Activated T-helper 1 cell treated with anti-CD3 and anti-CD28 coated beads, Interleukin-2, amount 50 U/mL, for 16 hours (primary cell): ENCODE results near the gene DCTN3.
"Not testable (repeated sequence)": the region's sequence is repeated elsewhere in the genome, so short reads cannot be mapped to it uniquely, and the experiment has no call there.

ENCODE experiments used
- DNase-seq, 2 donors: peaks; one replicate each; pipeline ENCODE4 v3.0.0-alpha.2; 2020; ENCODE audit warnings: low read depth in 1 of 2, low spot score in 1 of 2

The DCTN3 gene

GRCh38 chr9:34647084-34647403 lies 26.7 kb upstream of the DCTN3 start:
- DNase-seq: no peak

DNA sequence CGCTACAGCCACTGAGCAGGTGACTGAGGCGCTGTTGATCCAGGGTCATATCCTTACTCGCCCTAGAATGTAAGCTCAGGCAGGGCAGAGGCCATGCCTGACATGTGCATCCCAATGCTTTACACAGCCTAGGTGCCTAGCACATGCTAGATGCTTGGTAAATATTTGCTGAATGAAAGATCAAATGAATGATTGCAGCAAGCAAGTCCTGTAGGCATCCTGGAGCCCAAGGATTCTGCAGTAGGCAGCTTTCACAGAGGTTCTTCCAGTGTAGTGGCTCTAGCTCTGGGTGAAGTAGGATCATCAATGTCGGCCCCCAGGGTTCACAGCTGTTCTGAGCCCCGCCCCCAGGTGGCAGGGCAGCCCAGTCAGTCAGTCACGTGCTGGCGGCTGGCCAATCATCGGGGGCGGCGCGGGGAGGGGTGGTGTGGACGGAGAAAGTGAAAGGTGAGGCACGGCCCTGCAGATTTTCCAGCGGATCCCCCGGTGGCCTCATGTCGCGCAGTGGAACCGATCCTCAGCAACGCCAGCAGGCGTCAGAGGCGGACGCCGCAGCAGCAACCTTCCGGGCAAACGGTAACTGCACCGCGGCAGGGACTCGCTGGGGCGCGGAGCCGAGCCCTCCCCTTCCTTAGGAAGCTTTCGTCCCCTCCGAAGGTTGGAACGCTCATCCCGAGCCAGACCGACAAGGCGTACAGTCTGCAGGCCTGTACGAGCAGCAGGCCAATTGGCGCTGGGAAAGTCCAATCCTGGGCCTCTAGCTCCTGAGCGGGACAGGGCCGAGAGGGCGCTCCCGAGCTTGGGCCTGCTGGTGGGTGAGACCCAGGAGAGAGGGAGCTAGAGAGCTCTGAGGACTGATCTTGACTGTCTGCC lies 26.2 kb upstream of the DCTN3 start, which contains the start of gene GALT:
Gene GALT, plus strand, starts transcription at position 465 of the 873 bp plus-strand sequence. Its CDS starts 30 bp downstream, at position 495.
- DNase-seq: peak; percentile 91 to 97

GRCh38 chr9:34644766-34645314 lies 24.5 kb upstream of the DCTN3 start:
- DNase-seq: no peak

- DNase-seq: no peak
These were observed 22.4 kb upstream of the DCTN3 start for GRCh38 chr9:34642679-34643078.

DNA sequence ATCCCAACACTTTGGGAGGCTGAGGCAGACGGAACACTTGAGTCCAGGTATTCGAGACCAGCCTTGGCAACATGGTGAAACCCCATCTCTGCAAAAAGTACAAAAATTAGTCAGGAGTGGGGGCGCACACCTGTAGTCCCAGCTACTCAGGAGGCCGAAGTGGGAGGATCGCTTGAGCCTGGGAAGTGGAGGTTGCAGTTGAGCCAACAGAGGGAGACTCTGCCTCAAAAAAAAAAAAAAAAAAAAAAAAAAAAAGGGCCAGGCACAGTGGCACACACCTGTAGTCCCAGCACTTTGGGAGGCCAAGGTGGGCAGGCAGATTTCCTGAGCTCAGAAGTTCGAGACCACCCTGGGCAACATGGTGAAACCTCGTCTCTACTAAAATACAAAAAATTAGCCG lies 19.0 kb upstream of the DCTN3 start:
- not testable (repeated sequence) for DNase-seq

- DNase-seq: no peak
These were observed 17.8 kb upstream of the DCTN3 start for GRCh38 chr9:34638138-34638445.

DNA sequence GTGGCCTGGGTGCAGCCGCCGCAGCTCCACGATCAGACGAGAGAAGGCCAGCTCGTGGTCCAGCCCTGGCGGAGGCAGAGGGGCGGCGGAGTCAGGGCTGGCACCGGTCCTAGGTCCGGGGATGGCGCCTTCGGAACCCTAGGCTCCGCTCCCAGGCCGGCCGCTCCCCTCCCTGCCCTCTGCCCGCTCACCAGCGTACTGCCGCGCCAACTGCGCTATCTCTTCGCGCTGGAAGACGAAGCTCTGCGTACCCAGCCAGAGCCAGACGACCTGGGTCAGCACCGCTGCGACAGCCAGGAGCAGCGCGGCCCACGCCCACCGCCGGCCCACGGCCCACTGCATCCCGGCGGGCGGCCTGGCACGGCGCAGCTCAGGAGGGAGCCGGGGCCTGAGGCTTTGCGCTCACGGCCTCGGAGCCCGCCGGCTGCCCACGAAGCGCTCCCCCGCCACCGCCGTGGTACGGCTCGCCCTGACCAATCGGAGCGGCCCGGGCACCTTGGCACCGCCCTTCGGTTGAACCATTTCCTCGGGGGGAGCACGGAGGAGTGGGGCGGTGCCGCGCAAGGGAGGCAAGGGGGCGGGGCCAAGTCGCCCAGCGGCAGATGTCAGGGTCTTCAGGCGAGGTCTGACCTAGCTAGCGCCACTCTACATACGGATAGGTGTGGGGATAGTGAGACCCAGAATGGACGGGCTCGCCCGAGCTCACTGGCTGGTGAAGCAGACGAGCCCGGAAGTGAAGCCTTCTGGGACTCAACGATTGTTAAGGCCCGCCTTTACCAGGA lies 17.3 kb upstream of the DCTN3 start, which contains the start of gene SIGMAR1:
Gene SIGMAR1, minus strand, starts transcription at position 432 of the 782 bp plus-strand sequence. Its CDS starts 90 bp downstream, at position 342.
- DNase-seq: peak; percentile 83 to 90

- peak in 1 of 2 donors; percentile 19 for DNase-seq
These were observed 16.6 kb upstream of the DCTN3 start for GRCh38 chr9:34636791-34637355.

DNA sequence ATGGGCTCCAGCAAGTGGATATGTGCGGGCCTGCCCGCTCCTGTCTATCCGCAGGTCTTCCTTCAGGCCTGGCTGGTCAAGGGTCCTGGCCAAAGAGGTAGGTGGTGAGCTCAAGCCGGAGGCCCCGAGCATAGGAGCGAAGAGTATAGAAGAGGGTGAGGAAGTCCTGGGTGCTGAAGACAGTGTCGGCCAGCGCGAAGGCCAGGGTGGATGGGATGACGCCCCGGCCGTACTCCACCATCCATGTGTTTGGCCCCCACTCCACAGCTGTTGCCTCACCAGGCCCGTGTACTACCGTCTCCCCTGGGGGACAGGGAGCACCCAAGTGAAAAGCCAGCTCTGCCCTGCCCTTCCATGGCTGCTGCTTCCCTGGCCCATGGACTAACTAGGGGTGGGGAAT lies 15.3 kb upstream of the DCTN3 start:
- DNase-seq: no peak

DNA sequence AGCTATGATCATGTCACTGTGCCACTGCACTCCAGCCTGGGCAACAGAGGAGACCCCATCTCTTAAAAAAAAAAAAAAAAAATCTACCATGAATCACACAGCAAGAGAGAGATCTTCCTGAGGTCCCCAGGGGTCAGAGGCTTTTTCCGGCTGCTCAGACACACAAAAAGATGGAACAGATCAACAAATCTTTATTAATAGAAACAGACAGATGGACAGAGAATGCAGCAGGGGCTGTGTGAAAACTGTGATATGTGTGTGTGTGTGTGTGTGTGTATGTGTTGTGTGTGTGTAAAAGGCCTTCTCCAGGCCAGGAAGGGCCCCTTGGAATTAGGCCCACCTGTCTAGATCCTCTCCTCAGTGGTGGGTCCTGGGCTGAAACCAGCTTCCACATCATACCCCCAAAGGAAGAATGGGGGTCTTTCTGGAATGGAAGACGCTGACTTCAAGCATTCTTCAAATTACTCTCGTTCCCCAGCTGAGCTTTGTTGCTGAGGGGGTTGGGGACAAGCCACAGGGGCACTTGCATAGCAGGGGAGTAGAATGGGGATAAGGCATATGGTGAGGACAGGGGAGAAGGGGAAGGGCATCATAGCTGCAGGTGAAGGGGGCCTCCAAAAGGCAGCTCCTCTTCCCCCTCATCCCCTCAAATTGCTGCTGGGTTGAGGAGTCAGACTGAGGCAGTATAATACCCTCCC lies 14.4 kb upstream of the DCTN3 start:
- DNase-seq: no peak

DNA sequence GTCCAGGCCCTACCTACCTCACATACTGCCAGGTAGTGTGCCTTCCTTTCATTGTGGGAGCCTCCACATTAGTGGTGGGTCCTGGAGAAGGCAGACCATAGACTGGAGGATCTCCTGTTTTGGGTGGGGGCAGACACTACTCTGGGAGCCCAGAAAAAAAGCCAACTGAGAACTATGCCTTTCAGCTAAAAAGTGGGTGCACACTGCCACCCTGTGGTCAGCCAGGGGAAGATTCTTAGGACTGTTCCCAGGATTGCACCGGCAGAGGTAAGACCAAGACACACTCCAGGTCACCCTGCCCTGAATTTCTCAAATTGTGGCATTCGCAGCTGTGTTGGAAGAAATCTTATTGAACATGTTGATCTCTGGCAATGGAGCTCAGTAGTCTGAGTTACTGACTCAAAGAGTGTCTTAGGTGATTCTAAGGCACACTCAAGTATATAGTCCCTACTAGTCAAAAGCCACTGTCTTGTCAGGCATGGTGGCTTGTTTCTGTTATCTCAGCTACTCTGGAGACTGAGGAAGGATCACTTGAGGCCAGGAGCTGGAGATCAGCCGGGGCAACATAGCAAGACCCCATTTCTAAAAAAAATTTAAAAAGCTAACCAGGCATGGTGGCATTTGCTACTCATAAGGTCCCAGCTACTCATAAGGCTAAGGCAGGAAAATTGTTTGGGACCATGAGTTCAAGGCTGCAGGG lies 13.7 kb upstream of the DCTN3 start:
- DNase-seq: peak; percentile 52 to 54

- DNase-seq: no peak
These were observed 12.9 kb upstream of the DCTN3 start for GRCh38 chr9:34633166-34633565.

- DNase-seq: no peak
These were observed 10.3 kb upstream of the DCTN3 start for GRCh38 chr9:34630402-34631154.

DNA sequence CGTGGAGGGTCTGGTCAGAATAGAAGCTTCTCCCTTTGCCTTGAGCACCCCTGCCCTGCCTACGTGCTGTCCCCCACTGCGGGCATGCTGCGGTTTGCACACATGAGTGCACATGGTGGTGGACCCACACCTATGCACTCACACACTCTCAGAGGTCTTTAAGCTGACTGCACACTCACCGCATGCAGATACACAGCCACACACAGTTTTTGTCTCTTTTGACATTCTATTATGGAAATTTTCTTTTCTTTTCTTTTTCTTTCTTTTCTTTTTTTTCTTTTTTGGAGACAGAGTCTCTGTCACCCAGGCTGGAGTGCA lies 9.2 kb upstream of the DCTN3 start:
- DNase-seq: no peak

- DNase-seq: no peak
These were observed 8.6 kb upstream of the DCTN3 start, which contains the start of gene ARID3C for GRCh38 chr9:34628656-34629490. TSS of gene ARID3C (minus strand) at chr9:34629066. CDS start at chr9:34628014, 1,052 bp downstream.

DNA sequence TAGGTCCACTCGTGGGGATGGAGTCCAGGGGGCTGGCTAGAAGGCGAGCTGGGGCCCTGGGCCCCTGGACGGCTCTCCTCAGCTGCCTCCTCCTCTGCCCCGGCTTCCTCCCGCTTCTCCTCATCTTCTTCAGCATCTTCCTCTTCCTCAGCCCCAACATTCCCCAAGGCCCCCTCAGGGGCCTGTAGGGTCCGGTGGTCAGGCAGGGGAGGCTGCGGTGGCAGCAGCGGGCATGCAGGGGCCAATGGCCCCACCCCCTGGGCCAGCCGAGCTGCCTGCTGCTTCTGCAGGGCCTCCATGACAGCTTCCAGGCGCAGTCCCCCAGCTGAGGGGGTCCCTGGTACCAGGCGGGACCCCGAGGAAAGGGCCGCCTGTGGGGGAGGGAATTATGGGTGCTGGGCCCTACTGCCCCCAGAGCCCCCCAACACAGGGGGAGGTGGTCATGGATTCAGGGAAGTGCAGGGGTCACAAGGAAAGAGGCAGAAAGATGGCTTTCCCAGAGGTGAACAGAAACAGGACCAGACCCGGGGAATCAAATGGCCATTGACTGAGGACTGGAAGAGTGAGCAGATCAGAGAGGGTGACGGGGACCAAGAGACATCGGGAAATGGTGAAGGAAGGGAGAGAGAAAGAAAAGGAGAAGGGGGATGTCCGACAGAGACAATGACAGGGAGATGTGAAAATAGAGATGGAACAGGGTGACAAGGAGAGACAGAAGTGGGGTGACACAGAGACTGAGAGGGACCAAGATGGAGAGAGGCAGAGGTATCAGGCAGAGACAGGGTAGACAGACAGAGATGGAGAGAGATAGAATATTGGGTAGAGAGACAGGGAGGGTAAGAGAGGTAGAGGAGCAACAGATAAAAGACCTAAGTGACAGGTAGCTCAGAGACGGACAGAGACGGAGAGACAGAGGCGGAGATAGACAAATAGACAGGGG lies 7.7 kb upstream of the DCTN3 start:
- no peak for DNase-seq

GRCh38 chr9:34625186-34625486 lies 4.8 kb upstream of the DCTN3 start:
- no peak for DNase-seq
